H9 (cell line): ENCODE measurements around the gene ADCY5. TPM values are rescaled to one million over a fixed set of nuclear protein-coding genes. Genes with fewer than 3 reads are reported as not detected.
A peak's percentile ranks its signal among the peaks of the same experiment; 100 is the strongest.

Experiments
- DNase-seq: peaks from one replicate; pipeline ENCODE4 v3.0.0-alpha.2; 2017
- H2AFZ ChIP-seq: one replicate; pipeline ENCODE4 v1.6.1; 2013; ENCODE audit warnings: mild to moderate bottlenecking, low read length, control low read depth, moderate library complexity
- H2AK5ac ChIP-seq: 2 replicates; pipeline ENCODE4 v1.6.1; 2013; ENCODE audit warnings: low read length, control low read depth, mixed read lengths; ENCODE audit not compliant: insufficient read length
- H2BK120ac ChIP-seq: one replicate; pipeline ENCODE4 v1.6.1; 2013; ENCODE audit warnings: low read depth, mild to moderate bottlenecking, low read length, control low read depth, inconsistent platforms; ENCODE audit not compliant: poor library complexity, severe bottlenecking
- H2BK12ac ChIP-seq: 2 replicates; pipeline ENCODE4 v1.6.1; 2013; ENCODE audit warnings: low read length, control low read depth, mixed read lengths, low read depth; ENCODE audit not compliant: insufficient read length
- H2BK15ac ChIP-seq: 2 replicates; pipeline ENCODE4 v1.6.1; 2013; ENCODE audit warnings: low read depth, low read length, control low read depth
- H2BK20ac ChIP-seq: one replicate; pipeline ENCODE4 v1.6.1; 2013; ENCODE audit warnings: low read depth, mild to moderate bottlenecking, low read length, control low read depth, inconsistent platforms; ENCODE audit not compliant: poor library complexity, severe bottlenecking
- H2BK5ac ChIP-seq: 2 replicates; pipeline ENCODE4 v1.6.1; 2013; ENCODE audit warnings: low read length, control low read depth, mixed read lengths; ENCODE audit not compliant: insufficient read length
- H3K14ac ChIP-seq: 2 replicates; pipeline ENCODE4 v1.6.1; 2013; ENCODE audit warnings: low read length, control low read depth; ENCODE audit not compliant: insufficient read depth
- H3K18ac ChIP-seq: 2 replicates; pipeline ENCODE4 v1.6.1; 2013; ENCODE audit warnings: low read depth, mild to moderate bottlenecking, mixed read lengths, low read length, control low read depth; ENCODE audit not compliant: insufficient read length
- H3K23ac ChIP-seq: 2 replicates; pipeline ENCODE4 v1.6.1; 2013; ENCODE audit warnings: low read length, control low read depth, mixed read lengths, low read depth; ENCODE audit not compliant: insufficient read length
- H3K23me2 ChIP-seq: 2 replicates; pipeline ENCODE4 v1.6.1; 2013; ENCODE audit warnings: low read depth, mild to moderate bottlenecking, mixed read lengths, low read length, control low read depth; ENCODE audit not compliant: insufficient read length, poor library complexity, severe bottlenecking
- H3K27ac ChIP-seq: 2 replicates; pipeline ENCODE4 v1.5.1; 2013; ENCODE audit warnings: low read length, control low read depth, mixed read lengths, low read depth; ENCODE audit not compliant: insufficient read length
- H3K27me3 ChIP-seq: 2 replicates; pipeline ENCODE4 v1.6.1; 2013; ENCODE audit warnings: low read length, control low read depth, inconsistent platforms; ENCODE audit not compliant: insufficient read depth
- H3K4ac ChIP-seq: 2 replicates; pipeline ENCODE4 v1.6.1; 2013; ENCODE audit warnings: low read depth, mild to moderate bottlenecking, control low read depth, inconsistent platforms, low read length, moderate library complexity
- H3K4me1 ChIP-seq: 2 replicates; pipeline ENCODE4 v1.6.1; 2013; ENCODE audit warnings: low read length, control low read depth, inconsistent platforms; ENCODE audit not compliant: insufficient read depth
- H3K4me2 ChIP-seq: 2 replicates; pipeline ENCODE4 v1.6.1; 2013; ENCODE audit warnings: low read length, control low read depth, mixed read lengths; ENCODE audit not compliant: insufficient read length, insufficient read depth
- H3K56ac ChIP-seq: 2 replicates; pipeline ENCODE4 v1.6.1; 2013; ENCODE audit warnings: low read depth, mild to moderate bottlenecking, mixed read lengths, low read length, control low read depth; ENCODE audit not compliant: insufficient read length
- H3K79me1 ChIP-seq: 2 replicates; pipeline ENCODE4 v1.6.1; 2013; ENCODE audit warnings: low read depth, mild to moderate bottlenecking, moderate library complexity, low read length, control low read depth, inconsistent platforms; ENCODE audit not compliant: insufficient read depth, poor library complexity, severe bottlenecking
- H3K79me2 ChIP-seq: 2 replicates; pipeline ENCODE4 v1.6.1; 2013; ENCODE audit warnings: low read length, control low read depth, inconsistent platforms; ENCODE audit not compliant: insufficient read depth
- H3K9ac ChIP-seq: 2 replicates; pipeline ENCODE4 v1.6.1; 2013; ENCODE audit warnings: low read length, control low read depth, mixed read lengths; ENCODE audit not compliant: insufficient read length; ENCODE audit errors: extremely low read depth
- H3K9me3 ChIP-seq: one replicate; pipeline ENCODE4 v1.6.1; 2013; ENCODE audit warnings: low read depth, low read length, inconsistent platforms; ENCODE audit not compliant: control insufficient read depth
- H3T11ph ChIP-seq: one replicate; pipeline ENCODE4 v1.6.1; 2013; ENCODE audit warnings: mild to moderate bottlenecking, low read length, control low read depth, inconsistent platforms
- H4K20me1 ChIP-seq: one replicate; pipeline ENCODE4 v1.6.1; 2013; ENCODE audit not compliant: control insufficient read depth, insufficient read length, insufficient read depth
- H4K5ac ChIP-seq: 2 replicates; pipeline ENCODE4 v1.6.1; 2013; ENCODE audit warnings: low read depth, mild to moderate bottlenecking, mixed read lengths, low read length, control low read depth; ENCODE audit not compliant: insufficient read length
- H4K8ac ChIP-seq: replicated peaks from 2 replicates; pipeline ENCODE4 v1.6.1; 2013; ENCODE audit warnings: low read length, control low read depth, mixed read lengths, low read depth; ENCODE audit not compliant: insufficient read length
- H4K91ac ChIP-seq: 2 replicates; pipeline ENCODE4 v1.6.1; 2013; ENCODE audit warnings: low read depth, mild to moderate bottlenecking, moderate library complexity, mixed read lengths, low read length, control low read depth; ENCODE audit not compliant: insufficient read length
- H3K27ac Mint-ChIP-seq, 3 experiments: 2 replicates in 2 of 3; 3 replicates in 1 of 3; pipeline ENCODE4 v1.8.0; 2020 to 2021; ENCODE audit warnings: mixed read lengths in 3 of 3, mild to moderate bottlenecking in 1 of 3, moderate library complexity in 1 of 3
- H3K27me3 Mint-ChIP-seq: 2 replicates; pipeline ENCODE4 v1.8.0; 2021; ENCODE audit warnings: low read depth, mild to moderate bottlenecking, moderate library complexity, mixed read lengths
- H3K36me3 Mint-ChIP-seq, 3 experiments: 2 replicates in 2 of 3; 3 replicates in 1 of 3; pipeline ENCODE4 v1.8.0; 2020 to 2021; ENCODE audit warnings: low read depth in 3 of 3, mixed read lengths in 3 of 3; ENCODE audit not compliant: insufficient read depth in 1 of 3
- H3K4me1 Mint-ChIP-seq, 2 experiments: 2 replicates each; pipeline ENCODE4 v1.8.0; 2020; ENCODE audit warnings: mixed read lengths in 2 of 2
- H3K4me3 Mint-ChIP-seq, 2 experiments: 2 replicates in 1 of 2; 3 replicates in 1 of 2; pipeline ENCODE4 v1.8.0; 2020 to 2021; ENCODE audit warnings: mild to moderate bottlenecking in 2 of 2, mixed read lengths in 2 of 2, moderate library complexity in 1 of 2
- H3K9me3 Mint-ChIP-seq, 2 experiments: 2 replicates in 1 of 2; 3 replicates in 1 of 2; pipeline ENCODE4 v1.8.0; 2020; ENCODE audit warnings: mild to moderate bottlenecking in 2 of 2, mixed read lengths in 2 of 2, moderate library complexity in 1 of 2
- WGBS: extraction: QIAGEN DNeasy Blood & Tissue Kit; methylation state at CpG from one replicate; pipeline ENCODE4 v1.1.7; 2013; ENCODE audit warnings: missing lambda C conversion rate, low lambda C conversion rate, mixed read lengths; ENCODE audit not compliant: insufficient read length; ENCODE audit errors: extremely low coverage; 5-methylcytosine and 5-hydroxymethylcytosine counted together
- total RNA-seq: library from RNA; stranded (reverse); gene quantifications from 2 replicates; pipeline ENCODE4 v1.2.1, GENCODE V29; 2021
- TF ChIP-seq, protein P1 (sequence below): fragments of 200-600 bp; sonication (generic); conservative IDR thresholded peaks from 3 replicates; pipeline ENCODE4 v1.8.0; 2021; ENCODE audit warnings: antibody characterized with exemption, mild to moderate bottlenecking

The ADCY5 gene
- total RNA-seq, 1 experiment from 2014 or later, result 5.0 TPM

DNA sequence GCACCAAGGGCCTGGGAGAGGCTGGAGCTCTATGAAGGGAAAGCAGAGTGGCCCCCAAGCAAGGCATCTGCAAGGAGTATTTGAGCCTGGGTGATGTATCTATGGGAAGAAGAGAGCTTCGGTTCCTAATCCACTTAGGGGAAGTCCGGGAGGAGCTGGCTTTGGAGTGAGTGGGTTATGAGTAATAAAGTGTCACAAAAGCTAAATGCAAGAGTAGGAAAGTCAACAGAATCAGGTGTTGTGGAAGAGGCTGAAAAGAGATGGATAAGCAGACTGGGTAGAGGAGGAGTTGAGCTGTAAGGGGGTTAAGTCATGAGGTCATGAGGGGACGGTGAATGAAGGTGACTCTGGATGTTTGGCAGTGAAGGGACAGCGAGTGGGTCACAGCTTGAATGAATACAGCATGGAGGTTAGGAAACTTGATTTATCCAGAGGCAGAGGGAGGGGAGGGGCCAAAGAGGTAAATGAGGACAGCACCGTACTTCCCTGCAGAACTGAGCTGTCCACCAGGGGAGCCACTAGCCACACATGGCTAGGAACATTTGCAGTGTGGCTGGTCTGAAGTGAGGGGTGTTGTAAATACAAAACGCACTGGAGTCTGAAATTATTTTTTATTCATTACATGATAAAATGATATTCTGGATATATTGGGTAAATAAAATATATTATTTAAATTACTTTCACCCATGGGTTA lies 83.3 kb downstream of the ADCY5 start:
- H3K27ac Mint-ChIP-seq, result no peak overlapping the region

More for the DNA sequence above, 83.3 kb downstream of the ADCY5 start:
- TF ChIP-seq, protein P1, sequence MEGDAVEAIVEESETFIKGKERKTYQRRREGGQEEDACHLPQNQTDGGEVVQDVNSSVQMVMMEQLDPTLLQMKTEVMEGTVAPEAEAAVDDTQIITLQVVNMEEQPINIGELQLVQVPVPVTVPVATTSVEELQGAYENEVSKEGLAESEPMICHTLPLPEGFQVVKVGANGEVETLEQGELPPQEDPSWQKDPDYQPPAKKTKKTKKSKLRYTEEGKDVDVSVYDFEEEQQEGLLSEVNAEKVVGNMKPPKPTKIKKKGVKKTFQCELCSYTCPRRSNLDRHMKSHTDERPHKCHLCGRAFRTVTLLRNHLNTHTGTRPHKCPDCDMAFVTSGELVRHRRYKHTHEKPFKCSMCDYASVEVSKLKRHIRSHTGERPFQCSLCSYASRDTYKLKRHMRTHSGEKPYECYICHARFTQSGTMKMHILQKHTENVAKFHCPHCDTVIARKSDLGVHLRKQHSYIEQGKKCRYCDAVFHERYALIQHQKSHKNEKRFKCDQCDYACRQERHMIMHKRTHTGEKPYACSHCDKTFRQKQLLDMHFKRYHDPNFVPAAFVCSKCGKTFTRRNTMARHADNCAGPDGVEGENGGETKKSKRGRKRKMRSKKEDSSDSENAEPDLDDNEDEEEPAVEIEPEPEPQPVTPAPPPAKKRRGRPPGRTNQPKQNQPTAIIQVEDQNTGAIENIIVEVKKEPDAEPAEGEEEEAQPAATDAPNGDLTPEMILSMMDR, result peak; percentile 82
- H2AFZ ChIP-seq, result no peak overlapping the region
- no peak overlapping the region for H3T11ph ChIP-seq
- H2AK5ac ChIP-seq, result no peak overlapping the region
- H3K4ac ChIP-seq, result no peak overlapping the region
- no peaks in the 10 kb centered on the region for H3K4me1 ChIP-seq
- H4K5ac ChIP-seq, result no peak overlapping the region
- no peak overlapping the region for H3K18ac ChIP-seq
- Mint-ChIP-seq H3K4me3 (no peak overlapping the region), H3K4me1 (peaks cover 9 to 12% of the 10 kb centered on the region in 2 experiments), H3K9me3 (peaks cover 6 to 11% of the 10 kb centered on the region in 2 experiments; a peak in 3 of 5 replicates), H3K27me3 (peaks cover 18% of the 10 kb centered on the region), H3K36me3 (peaks cover 0 to 5% (median 0%) of the 10 kb centered on the region in 3 experiments; a peak in 1 of 7 replicates)
- no peak overlapping the region for H4K8ac ChIP-seq
- H3K9ac ChIP-seq, result no peak overlapping the region
- H3K79me1 ChIP-seq, result no peaks in the 10 kb centered on the region
- no peaks in the 10 kb centered on the region for H4K20me1 ChIP-seq
- H2BK120ac ChIP-seq, result no peak overlapping the region
- no peak overlapping the region for H3K23ac ChIP-seq
- no peak overlapping the region for H2BK5ac ChIP-seq
- H2BK12ac ChIP-seq, result no peak overlapping the region
- no peak overlapping the region for H3K14ac ChIP-seq
- H3K23me2 ChIP-seq, result no peaks in the 10 kb centered on the region
- H4K91ac ChIP-seq, result no peak overlapping the region
- WGBS, result no CpG with 5 or more reads among the region's 6 CpGs
- DNase-seq, result peak; percentile 70
- H3K79me2 ChIP-seq, result no peaks in the 10 kb centered on the region
- no peak overlapping the region for H3K4me2 ChIP-seq
- H3K27ac ChIP-seq, result no peak overlapping the region
- no peak overlapping the region for H2BK20ac ChIP-seq
- H3K56ac ChIP-seq, result no peak overlapping the region
- H2BK15ac ChIP-seq, result no peak overlapping the region
- H3K9me3 ChIP-seq, result no peaks in the 10 kb centered on the region
- peaks cover 1% of the 10 kb centered on the region; the same call in 1 of the 2 replicates for H3K27me3 ChIP-seq
